NB4 (cell line): Measurements from ENCODE around the gene MPP4.

Source experiments
- DNase-seq: peaks from one replicate; pipeline ENCODE4 v3.0.0; 2010; ENCODE audit warnings: low read depth
- H3K4me3 ChIP-seq: one replicate; pipeline ENCODE4 v1.5.1; 2011; ENCODE audit warnings: mild to moderate bottlenecking, low read depth, low read length, moderate library complexity
- CTCF ChIP-seq: IDR thresholded peaks from one replicate; pipeline ENCODE4 v1.5.1; 2012; ENCODE audit warnings: low read depth, low read length
- MYC ChIP-seq: IDR thresholded peaks from 2 replicates; pipeline ENCODE4 v1.6.1; 2011; ENCODE audit warnings: low read depth, low read length
- POLR2A ChIP-seq: IDR thresholded peaks from 2 replicates; pipeline ENCODE4 v1.6.1; 2011; ENCODE audit warnings: mild to moderate bottlenecking; ENCODE audit not compliant: insufficient read length; ENCODE audit errors: extremely low read depth
- TF ChIP-seq, protein P1 (sequence below): IDR thresholded peaks from 2 replicates; pipeline ENCODE4 v1.6.1; 2011; ENCODE audit warnings: low read depth, low read length

The MPP4 gene

DNA sequence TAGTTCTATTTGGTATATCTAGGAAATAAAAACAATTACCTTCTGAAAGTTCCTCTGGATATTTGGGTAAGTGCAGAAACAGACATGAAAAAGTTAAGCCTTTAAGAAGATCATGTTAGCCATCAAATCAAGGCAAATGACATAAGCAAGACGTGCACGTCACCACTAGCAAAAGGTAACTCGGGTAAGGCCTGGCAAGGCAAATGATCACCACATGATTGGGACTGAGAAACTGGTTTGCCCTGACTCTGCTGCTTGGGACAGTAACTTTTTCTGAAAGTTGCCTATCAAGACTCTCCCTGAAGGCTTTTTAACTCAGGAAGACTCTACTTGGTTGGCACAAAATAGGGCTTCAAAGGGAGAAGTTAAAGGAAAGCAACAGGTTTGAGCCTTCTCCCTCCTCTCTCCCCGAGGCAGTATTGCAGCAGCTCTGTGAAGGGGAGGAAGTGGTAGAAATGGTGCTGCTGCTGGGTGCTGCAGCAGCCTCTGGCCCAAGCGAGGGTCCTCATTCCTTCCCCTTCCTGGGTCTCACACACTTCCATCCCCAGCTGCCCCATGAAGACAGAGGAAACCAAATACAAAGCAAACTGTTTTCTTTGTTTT, 38.0 kb downstream of the MPP4 start:
- DNase-seq: peak; percentile 66
- H3K4me3 ChIP-seq: no peak overlapping the region
- TF ChIP-seq CTCF: no peak
- TF ChIP-seq POLR2A: no peak
- TF ChIP-seq MYC: no peak
- TF ChIP-seq, protein P1, sequence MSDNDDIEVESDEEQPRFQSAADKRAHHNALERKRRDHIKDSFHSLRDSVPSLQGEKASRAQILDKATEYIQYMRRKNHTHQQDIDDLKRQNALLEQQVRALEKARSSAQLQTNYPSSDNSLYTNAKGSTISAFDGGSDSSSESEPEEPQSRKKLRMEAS: no peak

- no peak for DNase-seq
- H3K4me3 ChIP-seq: no peak overlapping the region
- TF ChIP-seq POLR2A (no peak), CTCF (no peak), MYC (no peak)
- TF ChIP-seq, protein P1: no peak
Measured at GRCh38 chr2:201656740-201657139, 41.7 kb downstream of the MPP4 start.

DNA sequence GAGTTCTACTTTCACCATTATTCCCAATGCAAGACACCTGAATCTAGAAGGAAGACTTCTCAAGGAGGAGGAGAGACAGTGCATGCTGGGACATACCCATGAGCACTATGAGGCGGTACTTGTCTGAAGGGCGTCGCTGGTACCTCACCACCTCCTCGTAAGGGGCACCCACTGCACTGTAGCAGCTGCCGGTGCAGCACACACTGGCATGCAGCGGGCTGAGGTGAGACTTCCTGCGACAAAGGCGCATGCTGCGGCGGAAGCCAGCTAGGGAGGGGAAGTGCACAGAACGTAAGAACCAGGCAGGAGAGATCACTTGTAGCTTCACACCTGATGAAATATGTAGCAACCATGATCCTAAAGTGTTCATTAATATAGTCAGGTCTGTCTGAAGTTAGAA, 42.3 kb downstream of the MPP4 start:
- TF ChIP-seq CTCF (no peak), MYC (no peak), POLR2A (no peak)
- TF ChIP-seq, protein P1: no peak
- no peak overlapping the region for H3K4me3 ChIP-seq
- DNase-seq: no peak

DNA sequence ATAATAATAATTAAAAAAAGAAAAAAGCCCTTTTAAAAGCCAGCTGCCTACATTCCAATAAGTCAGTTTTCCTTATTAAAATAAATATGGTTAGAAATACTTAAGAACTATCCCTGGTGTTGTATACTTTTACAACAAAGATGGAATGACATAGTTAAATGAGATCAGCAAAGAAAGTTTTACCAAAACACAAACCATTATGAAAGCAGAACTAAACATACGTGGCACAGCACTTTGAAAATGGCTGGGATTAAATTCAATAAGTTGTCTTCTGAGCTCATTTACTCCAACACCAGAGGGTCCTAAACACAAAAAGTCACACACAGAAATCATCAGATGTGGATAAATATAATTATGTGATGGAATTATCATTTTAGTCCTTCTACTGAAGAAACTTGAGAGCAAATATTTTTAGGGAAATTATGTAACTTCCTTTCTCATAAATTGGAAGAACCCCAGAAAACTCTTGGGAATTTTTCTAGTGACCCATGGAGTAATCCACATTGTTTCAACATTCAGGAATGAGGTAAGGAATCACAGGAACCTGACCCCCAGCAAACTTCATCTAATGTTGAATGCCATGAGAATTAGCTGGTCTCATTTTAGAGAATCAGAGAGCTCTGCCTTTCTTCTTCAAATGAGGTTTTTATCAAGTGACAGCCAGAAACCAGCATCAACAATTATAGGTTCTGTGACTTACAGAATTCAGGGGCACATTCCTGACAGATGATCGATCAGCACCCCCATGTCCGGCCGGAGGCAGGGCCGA, 43.6 kb downstream of the MPP4 start:
- TF ChIP-seq CTCF (no peak), MYC (no peak), POLR2A (no peak)
- TF ChIP-seq, protein P1: no peak
- H3K4me3 ChIP-seq: no peak overlapping the region
- DNase-seq: no peak

DNA sequence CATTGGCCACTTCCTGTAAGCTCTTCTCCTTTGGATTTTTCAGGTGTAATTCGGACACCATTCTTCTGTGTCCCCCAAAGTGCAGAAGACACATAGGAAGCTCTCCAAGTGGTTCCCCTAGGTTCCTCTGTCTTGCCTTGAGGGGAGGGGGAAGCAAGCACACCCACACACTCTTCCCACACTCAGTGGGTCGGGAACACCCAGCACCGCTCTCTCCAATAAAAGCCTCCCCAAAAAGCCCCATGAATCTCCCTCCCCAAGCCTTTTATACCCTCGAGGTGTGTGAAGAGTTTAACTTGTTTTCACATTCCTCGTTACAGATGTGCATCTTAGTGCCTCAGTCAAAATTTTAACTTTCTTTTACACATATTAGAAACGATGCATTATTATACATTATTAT, 45.2 kb downstream of the MPP4 start:
- no peak overlapping the region for H3K4me3 ChIP-seq
- TF ChIP-seq, protein P1: no peak
- TF ChIP-seq CTCF (no peak), MYC (no peak), POLR2A (no peak)

More for the DNA sequence above, 45.2 kb downstream of the MPP4 start:
- DNase-seq: no peak
